HFFc6 (cell line): ENCODE measurements around the gene STRN3. TPM values are rescaled to one million over a fixed set of nuclear protein-coding genes. Genes with fewer than 3 reads are reported as not detected.

Experiments
- DNase-seq: peaks from one replicate; pipeline ENCODE4 v3.0.0-alpha.2; 2018
- H3K27ac Mint-ChIP-seq: 2 replicates; pipeline ENCODE4 v1.8.0; 2020; ENCODE audit warnings: mild to moderate bottlenecking, mixed read lengths
- H3K27me3 Mint-ChIP-seq: 2 replicates; pipeline ENCODE4 v1.8.0; 2021; ENCODE audit warnings: mild to moderate bottlenecking, moderate library complexity, mixed read lengths; ENCODE audit not compliant: insufficient read depth
- H3K36me3 Mint-ChIP-seq: 2 replicates; pipeline ENCODE4 v1.8.0; 2021; ENCODE audit warnings: low read depth, mixed read lengths
- H3K4me1 Mint-ChIP-seq: 2 replicates; pipeline ENCODE4 v1.8.0; 2020; ENCODE audit warnings: low read depth, mixed read lengths
- H3K4me3 Mint-ChIP-seq: 2 replicates; pipeline ENCODE4 v1.8.0; 2020; ENCODE audit warnings: mild to moderate bottlenecking, moderate library complexity, mixed read lengths
- H3K9me3 Mint-ChIP-seq: 2 replicates; pipeline ENCODE4 v1.8.0; 2020; ENCODE audit warnings: mild to moderate bottlenecking, mixed read lengths
- total RNA-seq, 6 experiments: library from RNA; stranded (reverse); fragmentation: NEBNext Ultra II Directional; extraction: Animal tissue kit (Norgen Biotek cat#: 25700); gene quantifications; 2 replicates in 1 of 6; 3 replicates in 5 of 6; pipeline ENCODE4 v1.2.3, GENCODE V29; 2021
- TF ChIP-seq, protein P1 (sequence below): fragments of 200-600 bp; sonication (generic); IDR thresholded peaks from 2 replicates; pipeline ENCODE4 v1.5.0; 2021; ENCODE audit warnings: antibody characterized with exemption, mild to moderate bottlenecking

Gene STRN3
- total RNA-seq, 6 experiments from 2014 or later: 34.5 to 40.6 (median 38.6) TPM

GRCh38 chr14:30921788-30922187, 104.4 kb downstream of the STRN3 start:
- H3K4me1 Mint-ChIP-seq: no peaks in the 10 kb centered on the region
- H3K9me3 Mint-ChIP-seq: no peaks in the 10 kb centered on the region
- peaks cover 16% of the 10 kb centered on the region for H3K36me3 Mint-ChIP-seq
- DNase-seq: no peak
- no peaks in the 10 kb centered on the region; the same call in 1 of the 2 replicates for H3K27me3 Mint-ChIP-seq
- no peak overlapping the region for H3K27ac Mint-ChIP-seq
- TF ChIP-seq, protein P1, sequence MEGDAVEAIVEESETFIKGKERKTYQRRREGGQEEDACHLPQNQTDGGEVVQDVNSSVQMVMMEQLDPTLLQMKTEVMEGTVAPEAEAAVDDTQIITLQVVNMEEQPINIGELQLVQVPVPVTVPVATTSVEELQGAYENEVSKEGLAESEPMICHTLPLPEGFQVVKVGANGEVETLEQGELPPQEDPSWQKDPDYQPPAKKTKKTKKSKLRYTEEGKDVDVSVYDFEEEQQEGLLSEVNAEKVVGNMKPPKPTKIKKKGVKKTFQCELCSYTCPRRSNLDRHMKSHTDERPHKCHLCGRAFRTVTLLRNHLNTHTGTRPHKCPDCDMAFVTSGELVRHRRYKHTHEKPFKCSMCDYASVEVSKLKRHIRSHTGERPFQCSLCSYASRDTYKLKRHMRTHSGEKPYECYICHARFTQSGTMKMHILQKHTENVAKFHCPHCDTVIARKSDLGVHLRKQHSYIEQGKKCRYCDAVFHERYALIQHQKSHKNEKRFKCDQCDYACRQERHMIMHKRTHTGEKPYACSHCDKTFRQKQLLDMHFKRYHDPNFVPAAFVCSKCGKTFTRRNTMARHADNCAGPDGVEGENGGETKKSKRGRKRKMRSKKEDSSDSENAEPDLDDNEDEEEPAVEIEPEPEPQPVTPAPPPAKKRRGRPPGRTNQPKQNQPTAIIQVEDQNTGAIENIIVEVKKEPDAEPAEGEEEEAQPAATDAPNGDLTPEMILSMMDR: no peak
- no peak overlapping the region for H3K4me3 Mint-ChIP-seq

DNA sequence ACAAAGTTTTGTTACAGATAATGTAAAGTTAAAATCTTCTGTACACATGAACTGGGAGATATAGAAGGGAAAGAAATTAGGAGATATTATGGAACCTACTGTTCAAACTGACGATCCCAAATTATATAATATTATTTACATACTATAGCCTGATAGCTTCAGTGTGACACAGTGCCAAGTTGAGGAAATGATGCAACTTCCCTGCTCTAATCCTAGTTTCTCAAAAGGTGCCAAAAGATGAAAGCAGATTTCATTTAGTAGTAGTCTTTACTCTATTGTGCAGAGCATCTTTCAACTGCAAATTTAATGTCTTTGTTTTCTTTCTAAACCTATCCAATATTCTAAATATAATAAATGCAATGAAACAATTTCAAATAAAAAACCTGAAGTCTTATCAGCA, 104.9 kb downstream of the STRN3 start:
- Mint-ChIP-seq H3K27ac (no peak overlapping the region), H3K4me1 (no peaks in the 10 kb centered on the region), H3K36me3 (peaks cover 17% of the 10 kb centered on the region), H3K27me3 (no peaks in the 10 kb centered on the region; the same call in 1 of the 2 replicates), H3K4me3 (no peak overlapping the region), H3K9me3 (no peaks in the 10 kb centered on the region)
- TF ChIP-seq, protein P1: no peak
- no peak for DNase-seq

- H3K4me1 Mint-ChIP-seq: no peaks in the 10 kb centered on the region
- H3K27me3 Mint-ChIP-seq: no peaks in the 10 kb centered on the region; the same call in 1 of the 2 replicates
- H3K36me3 Mint-ChIP-seq: peaks cover 17% of the 10 kb centered on the region
- no peak for DNase-seq
- no peaks in the 10 kb centered on the region for H3K9me3 Mint-ChIP-seq
- H3K27ac Mint-ChIP-seq: no peak overlapping the region
- no peak overlapping the region for H3K4me3 Mint-ChIP-seq
- TF ChIP-seq, protein P1: no peak
These were observed 110.6 kb downstream of the STRN3 start for GRCh38 chr14:30915596-30915995.

DNA sequence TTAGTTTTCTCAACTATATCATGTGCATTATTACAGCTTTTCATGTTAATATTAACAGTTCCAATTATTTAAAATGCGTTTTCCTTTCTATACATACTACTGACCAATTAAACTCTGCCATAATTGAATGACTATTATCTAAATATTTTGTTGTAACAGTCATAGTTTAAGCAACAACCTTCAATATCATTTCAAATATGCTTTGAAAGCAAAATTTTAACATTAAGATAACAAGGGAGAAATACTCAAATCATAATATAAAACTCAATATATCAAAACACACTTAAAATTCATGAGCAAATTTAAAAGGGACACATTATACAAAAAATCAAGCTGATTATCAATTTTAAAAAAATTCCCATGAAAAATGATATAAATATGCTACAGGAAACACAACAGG, 111.4 kb downstream of the STRN3 start:
- no peak for DNase-seq
- Mint-ChIP-seq H3K36me3 (peaks cover 17% of the 10 kb centered on the region), H3K27me3 (no peaks in the 10 kb centered on the region; the same call in 1 of the 2 replicates), H3K9me3 (no peaks in the 10 kb centered on the region), H3K4me3 (no peak overlapping the region), H3K4me1 (no peaks in the 10 kb centered on the region), H3K27ac (no peak overlapping the region)
- TF ChIP-seq, protein P1: no peak

- no peaks in the 10 kb centered on the region for H3K4me1 Mint-ChIP-seq
- TF ChIP-seq, protein P1: no peak
- H3K27me3 Mint-ChIP-seq: no peaks in the 10 kb centered on the region
- no peak for DNase-seq
- no peaks in the 10 kb centered on the region for H3K9me3 Mint-ChIP-seq
- H3K27ac Mint-ChIP-seq: no peak overlapping the region
- peaks cover 5% of the 10 kb centered on the region; the same call in 1 of the 2 replicates for H3K36me3 Mint-ChIP-seq
- H3K4me3 Mint-ChIP-seq: no peak overlapping the region
These were observed 117.4 kb downstream of the STRN3 start for GRCh38 chr14:30908826-30909225.

- TF ChIP-seq, protein P1: no peak
- H3K27me3 Mint-ChIP-seq: no peaks in the 10 kb centered on the region
- H3K4me1 Mint-ChIP-seq: no peaks in the 10 kb centered on the region
- H3K4me3 Mint-ChIP-seq: no peak overlapping the region
- DNase-seq: no peak
- no peaks in the 10 kb centered on the region for H3K9me3 Mint-ChIP-seq
- no peak overlapping the region for H3K27ac Mint-ChIP-seq
- H3K36me3 Mint-ChIP-seq: peaks cover 5% of the 10 kb centered on the region; the same call in 1 of the 2 replicates
These were observed 118.5 kb downstream of the STRN3 start for GRCh38 chr14:30907659-30908057.
